GM06990 (cell line): ENCODE measurements around the gene SUMF1.

Source experiments
- DNase-seq: peaks from one replicate; pipeline ENCODE4 v3.0.0-alpha.2; 2011; ENCODE audit not compliant: insufficient read length; ENCODE audit errors: extremely low read depth
- H3K27me3 ChIP-seq: replicated peaks from 2 replicates; pipeline ENCODE4 v1.6.0; 2011; ENCODE audit warnings: low read length; ENCODE audit not compliant: control insufficient read depth, insufficient read depth
- H3K36me3 ChIP-seq: 2 replicates; pipeline ENCODE4 v1.5.1; 2011; ENCODE audit warnings: low read length; ENCODE audit not compliant: control insufficient read depth, insufficient read depth
- H3K4me3 ChIP-seq: replicated peaks from 2 replicates; pipeline ENCODE4 v1.5.1; 2011; ENCODE audit warnings: low read depth, mild to moderate bottlenecking, control low read depth, low read length
- TF ChIP-seq, protein P1 (sequence below): IDR thresholded peaks from 2 replicates; pipeline ENCODE4 v1.5.1; 2011; ENCODE audit warnings: low read length, control low read depth, mild to moderate bottlenecking, inconsistent platforms; ENCODE audit not compliant: insufficient read depth, poor library complexity, severe bottlenecking

SUMF1 gene

DNA sequence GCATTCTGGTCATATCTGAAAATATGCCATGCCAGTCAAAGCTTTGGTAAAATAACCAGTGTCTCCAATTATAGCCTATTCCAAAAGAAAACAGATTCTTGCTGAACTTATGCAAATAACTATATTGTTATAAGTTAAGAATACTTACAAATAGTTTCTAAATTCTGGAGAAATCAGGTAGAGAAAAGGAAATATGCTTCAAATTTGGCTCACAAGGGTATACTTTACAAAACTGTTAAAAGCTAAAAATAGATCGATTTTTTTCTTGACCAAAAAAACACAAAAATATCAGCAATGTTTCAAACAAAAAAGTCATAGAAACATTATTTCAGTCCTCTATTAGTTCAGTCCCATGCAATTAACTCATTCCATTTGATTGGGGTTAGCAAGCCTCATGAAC is 140.2 kb downstream of the SUMF1 start:
- DNase-seq: no peak
- Histone ChIP-seq H3K36me3 (no peaks in the 10 kb centered on the region), H3K4me3 (no peak overlapping the region), H3K27me3 (no peaks in the 10 kb centered on the region)
- TF ChIP-seq, protein P1, sequence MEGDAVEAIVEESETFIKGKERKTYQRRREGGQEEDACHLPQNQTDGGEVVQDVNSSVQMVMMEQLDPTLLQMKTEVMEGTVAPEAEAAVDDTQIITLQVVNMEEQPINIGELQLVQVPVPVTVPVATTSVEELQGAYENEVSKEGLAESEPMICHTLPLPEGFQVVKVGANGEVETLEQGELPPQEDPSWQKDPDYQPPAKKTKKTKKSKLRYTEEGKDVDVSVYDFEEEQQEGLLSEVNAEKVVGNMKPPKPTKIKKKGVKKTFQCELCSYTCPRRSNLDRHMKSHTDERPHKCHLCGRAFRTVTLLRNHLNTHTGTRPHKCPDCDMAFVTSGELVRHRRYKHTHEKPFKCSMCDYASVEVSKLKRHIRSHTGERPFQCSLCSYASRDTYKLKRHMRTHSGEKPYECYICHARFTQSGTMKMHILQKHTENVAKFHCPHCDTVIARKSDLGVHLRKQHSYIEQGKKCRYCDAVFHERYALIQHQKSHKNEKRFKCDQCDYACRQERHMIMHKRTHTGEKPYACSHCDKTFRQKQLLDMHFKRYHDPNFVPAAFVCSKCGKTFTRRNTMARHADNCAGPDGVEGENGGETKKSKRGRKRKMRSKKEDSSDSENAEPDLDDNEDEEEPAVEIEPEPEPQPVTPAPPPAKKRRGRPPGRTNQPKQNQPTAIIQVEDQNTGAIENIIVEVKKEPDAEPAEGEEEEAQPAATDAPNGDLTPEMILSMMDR: no peak

DNA sequence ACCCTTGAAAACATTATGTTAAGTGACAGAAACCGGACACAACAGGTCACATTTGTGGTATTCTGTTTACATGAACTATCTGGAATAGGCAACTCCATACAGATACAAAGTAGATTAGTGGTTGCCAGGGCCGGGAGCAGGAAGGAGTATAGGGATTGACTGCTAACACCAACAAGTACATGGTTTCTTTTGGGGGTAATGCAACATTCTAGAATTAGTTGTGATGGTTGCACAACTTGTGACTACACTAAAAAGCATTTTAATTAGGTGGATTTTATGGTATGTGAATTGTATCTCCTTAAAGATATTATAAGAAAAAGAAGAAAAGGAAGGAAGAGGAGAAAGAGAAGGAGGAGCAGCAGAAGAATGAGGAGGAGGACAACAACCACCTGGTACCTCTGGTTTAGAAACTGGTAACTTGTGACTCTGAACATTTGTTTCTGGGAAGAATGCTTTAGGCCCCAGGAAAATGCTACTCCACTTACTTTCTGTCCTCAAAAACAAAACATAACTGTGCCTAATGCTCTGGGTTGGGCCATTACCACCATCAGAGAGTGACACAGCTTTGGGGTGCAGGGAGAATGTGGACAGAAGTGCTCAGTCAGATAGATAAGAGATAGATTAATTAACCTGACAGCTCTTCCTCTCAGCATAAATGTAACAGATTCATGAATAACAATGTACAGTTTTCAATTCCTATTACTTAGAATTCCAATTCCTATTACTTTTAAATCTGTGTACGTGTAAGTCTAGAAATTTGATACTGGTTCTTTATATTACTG is 143.6 kb downstream of the SUMF1 start:
- no peaks in the 10 kb centered on the region for H3K27me3 ChIP-seq
- H3K4me3 ChIP-seq: no peak overlapping the region
- DNase-seq: no peak
- no peaks in the 10 kb centered on the region for H3K36me3 ChIP-seq
- TF ChIP-seq, protein P1: no peak

DNA sequence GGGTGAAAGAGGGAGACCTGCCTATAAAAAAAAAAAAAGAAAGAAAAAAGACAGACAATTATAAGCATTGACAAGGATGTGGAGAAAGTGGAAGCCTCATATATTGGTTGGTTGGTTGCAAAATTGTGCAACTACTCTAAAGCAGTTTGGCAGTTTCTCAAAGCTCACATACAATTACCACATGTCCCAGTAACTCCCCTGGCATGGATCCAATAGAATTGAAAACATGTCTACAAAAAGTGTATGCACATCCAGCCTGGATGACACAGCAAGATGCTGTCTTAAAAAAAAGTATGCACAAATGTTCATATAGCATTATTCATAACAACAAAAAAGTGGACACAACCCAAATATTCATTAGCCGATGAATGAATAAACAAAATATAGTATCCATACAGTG is 144.4 kb downstream of the SUMF1 start:
- Histone ChIP-seq H3K36me3 (no peaks in the 10 kb centered on the region), H3K27me3 (no peaks in the 10 kb centered on the region), H3K4me3 (no peak overlapping the region)
- TF ChIP-seq, protein P1: no peak
- DNase-seq: no peak

DNA sequence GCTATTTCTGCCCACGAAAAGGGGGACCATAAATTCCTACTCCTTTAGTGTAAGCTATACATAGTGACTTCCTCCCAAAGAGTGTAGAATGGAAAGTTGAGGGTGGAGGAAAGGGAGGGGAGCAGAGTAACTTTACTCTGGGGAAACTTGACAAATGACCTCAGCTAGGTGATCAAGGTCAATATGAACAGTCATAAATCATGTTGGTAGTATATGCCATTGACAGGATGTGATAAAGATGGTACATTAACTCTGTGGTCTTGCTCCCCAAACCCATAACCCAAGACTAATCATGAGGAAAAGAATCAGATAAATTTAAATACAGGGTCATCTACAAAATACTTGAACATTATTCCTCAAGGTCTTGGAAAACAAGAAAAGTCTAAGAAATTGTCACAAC is 145.3 kb downstream of the SUMF1 start:
- Histone ChIP-seq H3K36me3 (no peaks in the 10 kb centered on the region), H3K4me3 (no peak overlapping the region), H3K27me3 (no peaks in the 10 kb centered on the region)
- TF ChIP-seq, protein P1: no peak
- no peak for DNase-seq

DNA sequence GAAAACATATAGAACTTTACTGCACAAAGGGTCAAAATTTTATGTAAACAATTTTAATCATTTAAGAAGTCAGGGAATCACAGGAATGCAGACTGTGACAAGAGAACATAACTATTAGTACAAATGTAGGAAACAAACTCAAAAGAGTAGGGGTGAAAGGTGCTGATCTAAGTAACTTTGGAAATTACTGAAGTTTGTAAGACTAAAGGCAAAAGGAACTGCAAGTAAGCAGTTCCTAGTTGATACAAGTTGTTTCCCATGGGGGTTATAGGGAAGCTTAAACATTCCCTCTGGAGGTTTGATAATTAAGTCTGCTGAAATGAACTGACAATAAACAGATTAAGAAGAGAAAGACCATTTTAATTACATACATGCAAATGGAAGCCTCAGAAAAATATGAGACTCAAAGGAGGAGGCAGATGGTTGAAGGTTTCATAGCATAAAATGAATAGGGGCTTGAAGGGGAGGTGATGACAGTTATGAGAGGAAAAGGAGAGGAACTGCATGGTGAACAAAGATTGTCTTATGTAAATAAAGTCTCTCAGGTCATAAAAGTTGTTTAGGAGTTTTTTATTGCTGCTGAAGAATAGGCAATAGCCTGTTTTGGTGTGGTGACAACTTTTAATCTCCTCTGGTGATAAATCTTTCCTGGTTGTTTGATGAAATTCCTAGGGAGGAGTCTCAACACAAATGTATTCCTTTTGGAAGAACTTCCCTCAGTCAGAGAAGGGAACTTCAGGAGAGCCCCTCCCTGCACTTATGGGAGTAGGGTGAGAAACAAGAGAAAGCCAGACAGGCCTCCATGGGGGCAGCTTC is 146.8 kb downstream of the SUMF1 start:
- Histone ChIP-seq H3K4me3 (no peak overlapping the region), H3K36me3 (no peaks in the 10 kb centered on the region), H3K27me3 (no peaks in the 10 kb centered on the region)
- TF ChIP-seq, protein P1: no peak
- DNase-seq: no peak
